Measurements from ENCODE around the gene RICTOR. TPM values are rescaled to one million over a fixed set of nuclear protein-coding genes. Genes with fewer than 3 reads are reported as not detected.

Gene RICTOR
- total RNA-seq, 1 experiment from 2014 or later = 7.3 TPM

DNA sequence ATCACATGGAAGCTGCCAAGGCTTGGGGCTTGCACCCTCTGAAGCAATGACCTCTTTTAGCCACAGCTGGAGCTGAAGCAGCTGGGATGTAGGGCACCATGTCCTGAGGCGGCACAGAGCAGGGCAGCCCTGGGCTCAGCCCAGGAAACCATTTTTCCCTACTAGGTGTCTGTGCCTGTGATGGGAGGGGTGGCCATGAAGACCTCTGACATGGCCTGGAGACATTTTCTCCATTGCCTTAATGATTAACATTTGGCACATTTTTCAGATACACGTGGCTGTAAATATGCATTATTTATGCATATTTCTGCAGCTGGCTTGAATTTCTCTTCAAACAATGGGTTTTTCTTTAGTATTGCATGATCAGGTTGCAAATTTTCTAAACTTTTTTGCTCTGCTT is 146.7 kb downstream of the RICTOR start:
- in situ Hi-C loops (cut with HindIII; ENCODE audit: low pct_unique_long_range_greater_than_20kb, low sequenced_read_pairs) = no loop called here
- no peak for DNase-seq (ENCODE audit: low read depth)

DNA sequence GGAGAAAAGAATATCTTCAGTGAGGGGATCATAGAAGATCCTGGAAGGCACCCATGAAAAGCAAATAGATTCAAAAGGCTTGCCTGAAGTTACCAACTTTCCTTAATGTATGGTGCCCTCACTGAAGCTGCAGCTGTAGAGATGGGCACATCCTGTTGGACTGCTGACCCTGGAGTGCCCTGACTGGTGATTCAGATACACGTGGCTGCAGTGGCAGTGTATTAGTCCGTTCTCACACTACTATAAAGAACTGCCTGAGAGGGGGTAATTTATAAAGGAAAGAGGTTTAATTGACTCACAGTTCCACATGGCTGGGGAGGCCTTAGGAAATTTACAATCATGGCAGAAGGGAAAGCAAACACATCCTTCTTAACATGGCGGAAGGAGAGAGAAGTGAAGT is 148.1 kb downstream of the RICTOR start:
- peak; percentile 4 for DNase-seq (ENCODE audit: low read depth)
- in situ Hi-C loops (cut with HindIII; ENCODE audit: low pct_unique_long_range_greater_than_20kb, low sequenced_read_pairs) = no loop called here

DNA sequence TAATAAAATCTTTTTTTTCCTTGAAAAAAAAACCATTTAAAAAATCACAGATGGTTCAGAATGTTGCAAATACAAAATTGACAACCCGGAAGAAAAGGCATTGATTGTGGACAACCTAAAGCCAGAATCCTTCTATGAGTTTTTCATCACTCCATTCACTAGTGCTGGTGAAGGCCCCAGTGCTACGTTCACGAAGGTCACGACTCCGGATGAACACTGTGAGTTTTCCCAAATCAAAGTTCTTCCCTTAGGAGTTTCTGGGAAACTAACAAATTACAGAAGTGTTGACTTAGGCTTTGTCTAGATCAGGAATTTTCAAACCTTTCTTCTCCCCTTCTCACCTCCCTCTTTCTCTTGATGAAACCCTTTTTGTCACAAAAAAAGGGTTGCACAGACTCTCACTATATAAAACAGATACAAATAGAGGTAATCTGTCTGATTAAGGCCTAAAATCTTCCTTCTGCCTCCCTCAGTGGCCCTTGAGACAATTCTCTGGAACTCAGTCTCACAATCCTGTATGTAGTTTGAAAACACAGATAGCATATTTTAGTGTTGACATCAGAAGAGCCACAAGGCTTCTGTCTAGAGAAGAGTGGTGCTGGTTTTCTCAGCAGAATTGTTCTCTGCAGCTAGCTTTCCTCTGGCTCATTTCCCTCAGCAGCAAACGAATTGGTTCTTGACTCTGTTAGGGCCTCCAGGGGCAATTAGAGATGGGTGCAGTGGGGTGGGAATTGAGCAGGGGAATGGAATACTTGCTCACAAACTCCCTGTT is 148.9 kb downstream of the RICTOR start:
- no peak for DNase-seq (ENCODE audit: low read depth)
- in situ Hi-C loops (cut with HindIII; ENCODE audit: low pct_unique_long_range_greater_than_20kb, low sequenced_read_pairs) = no loop called here

DNA sequence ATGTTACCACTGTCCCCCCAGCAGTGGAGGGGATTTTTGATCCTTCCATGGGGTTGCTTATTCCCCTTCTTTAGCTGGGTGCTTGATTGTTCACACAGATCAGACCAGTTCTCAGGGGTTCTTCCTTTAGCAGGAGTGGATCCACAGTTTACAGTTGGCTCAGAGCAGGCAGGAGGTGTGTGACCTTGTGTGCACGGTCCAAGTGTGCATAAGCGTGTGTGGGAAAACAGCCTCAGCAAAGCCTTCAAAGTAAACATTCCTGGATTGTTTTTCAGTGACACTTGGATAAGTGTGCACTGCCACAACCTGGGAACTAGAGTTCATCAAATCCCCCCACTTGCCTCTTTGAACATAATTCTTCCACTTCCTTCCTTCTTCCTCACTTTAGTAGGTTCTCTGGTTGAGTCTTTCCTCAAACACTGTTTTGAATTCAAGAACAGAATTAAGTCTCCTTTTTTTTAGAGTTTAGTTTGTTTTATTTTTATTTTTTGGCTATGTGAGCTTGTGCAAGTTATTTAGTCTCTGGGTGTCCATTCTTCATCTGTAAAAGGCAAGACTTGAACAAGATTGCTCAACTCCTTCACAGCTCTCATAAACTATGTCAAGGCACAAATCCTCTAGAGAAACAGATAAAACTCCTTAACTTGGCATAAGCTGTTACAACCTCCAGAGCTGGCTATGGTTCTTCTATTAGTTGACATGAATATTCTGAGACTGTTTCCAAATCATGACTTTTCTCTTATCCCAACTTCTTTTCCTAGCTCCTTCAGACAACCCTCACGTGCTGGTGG is 150.3 kb downstream of the RICTOR start:
- in situ Hi-C loops (cut with HindIII; ENCODE audit: low pct_unique_long_range_greater_than_20kb, low sequenced_read_pairs) = no loop called here
- no peak for DNase-seq (ENCODE audit: low read depth)

DNA sequence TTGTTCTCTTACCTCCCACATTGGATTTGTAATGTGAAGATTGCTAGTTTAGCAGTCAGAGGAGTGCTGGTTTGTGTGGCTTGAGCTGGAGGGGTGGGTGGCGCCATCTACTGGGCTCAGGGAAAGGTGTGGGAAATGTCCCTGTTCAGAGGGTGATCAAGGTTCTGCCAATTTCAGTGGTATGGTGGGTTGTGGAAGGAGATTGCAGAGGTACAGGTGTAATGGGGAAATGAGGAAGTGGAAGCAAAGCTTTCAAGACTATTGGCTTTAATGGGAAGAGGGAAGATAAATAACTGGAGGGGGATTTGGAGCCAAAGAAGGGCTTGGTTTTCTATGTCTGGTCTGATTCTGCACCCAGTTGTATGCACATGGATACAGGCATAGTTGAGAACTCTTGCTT is 152.0 kb downstream of the RICTOR start:
- peak; percentile 36 for DNase-seq (ENCODE audit: low read depth)
- in situ Hi-C loops (cut with HindIII; ENCODE audit: low pct_unique_long_range_greater_than_20kb, low sequenced_read_pairs) = no loop called here

DNA sequence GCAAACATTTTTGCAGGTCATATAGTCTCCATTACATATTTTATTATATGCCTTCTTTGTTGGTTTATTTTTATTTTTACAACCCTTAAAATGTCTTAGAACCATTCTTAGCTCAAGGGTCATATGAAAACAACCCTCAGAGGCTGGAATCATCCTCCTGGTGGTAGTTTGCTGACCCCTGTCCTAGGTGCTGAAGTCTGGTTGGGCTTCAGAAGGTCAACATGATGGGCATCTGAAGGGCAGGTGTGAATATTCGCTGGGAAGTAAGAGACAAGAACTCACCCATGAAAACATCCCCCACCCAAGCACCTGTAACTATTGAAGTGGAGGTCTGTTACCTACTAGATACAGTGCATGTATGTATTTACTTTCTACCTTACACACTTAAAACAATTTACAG is 153.0 kb downstream of the RICTOR start:
- in situ Hi-C loops (cut with HindIII; ENCODE audit: low pct_unique_long_range_greater_than_20kb, low sequenced_read_pairs) = no loop called here
- no peak for DNase-seq (ENCODE audit: low read depth)

DNA sequence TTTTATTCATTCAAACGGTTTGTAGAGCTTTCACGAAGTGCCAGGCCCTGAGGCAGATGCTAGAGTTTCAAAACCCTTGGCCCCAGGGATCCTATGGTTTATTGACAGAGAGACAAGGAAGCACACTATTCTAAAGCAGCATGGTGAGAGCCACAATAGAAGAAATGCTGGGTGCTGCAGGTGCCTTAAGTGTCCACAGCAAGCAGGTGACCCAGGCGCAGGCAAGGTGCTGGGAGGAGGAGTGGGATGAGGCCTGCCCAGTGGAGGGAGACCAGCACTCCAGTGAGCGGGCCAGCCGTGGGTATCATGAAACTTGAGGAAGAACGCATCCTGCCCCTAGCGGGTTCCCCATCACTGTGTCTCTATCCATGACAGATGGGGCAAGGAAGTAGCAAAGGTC is 157.4 kb downstream of the RICTOR start:
- in situ Hi-C loops (cut with HindIII; ENCODE audit: low pct_unique_long_range_greater_than_20kb, low sequenced_read_pairs) = no loop called here

DNA sequence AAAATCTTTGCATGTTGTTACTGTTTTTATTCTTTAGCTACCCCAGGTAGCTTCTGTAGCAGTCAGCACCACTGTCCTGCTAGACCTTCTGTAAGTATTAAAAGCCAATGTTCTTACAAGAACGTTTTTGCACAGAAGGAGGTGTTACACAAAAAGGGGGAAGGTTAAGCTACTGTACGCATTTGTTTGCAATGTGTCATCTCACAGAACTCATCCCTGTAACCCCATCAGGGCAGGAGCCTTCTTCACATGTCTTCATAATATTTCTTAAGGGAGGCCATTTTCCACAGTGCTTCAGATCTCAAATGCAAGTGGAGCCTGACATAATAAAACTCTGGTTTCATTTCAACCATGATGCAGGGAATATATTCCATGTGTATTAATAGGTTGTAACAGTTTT is 160.5 kb downstream of the RICTOR start:
- no peak for DNase-seq (ENCODE audit: low read depth)
- in situ Hi-C loops (cut with HindIII; ENCODE audit: low pct_unique_long_range_greater_than_20kb, low sequenced_read_pairs) = no loop called here

More for the DNA sequence above, 157.4 kb downstream of the RICTOR start:
- DNase-seq (ENCODE audit: low read depth) = no peak

DNA sequence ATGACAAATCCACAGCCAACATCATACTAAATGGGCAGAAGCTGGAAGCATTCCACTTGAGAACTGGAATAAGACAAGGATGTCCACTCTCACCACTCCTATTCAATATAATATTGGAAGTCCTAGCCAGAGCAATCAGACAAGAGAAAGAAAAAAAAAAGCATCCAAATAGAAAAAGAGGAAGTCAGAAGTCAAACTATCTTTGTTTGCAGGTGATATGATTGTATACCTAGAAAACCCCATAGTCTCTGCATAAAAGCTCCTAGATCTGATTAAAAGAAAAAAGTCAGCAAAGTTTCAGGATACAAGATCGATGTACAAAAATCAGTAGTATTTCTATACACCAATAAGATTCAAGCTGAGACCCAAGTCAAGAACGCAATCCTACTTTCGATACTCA is 162.3 kb downstream of the RICTOR start:
- no peak for DNase-seq (ENCODE audit: low read depth)
- in situ Hi-C loops (cut with HindIII; ENCODE audit: low pct_unique_long_range_greater_than_20kb, low sequenced_read_pairs) = no loop called here

DNA sequence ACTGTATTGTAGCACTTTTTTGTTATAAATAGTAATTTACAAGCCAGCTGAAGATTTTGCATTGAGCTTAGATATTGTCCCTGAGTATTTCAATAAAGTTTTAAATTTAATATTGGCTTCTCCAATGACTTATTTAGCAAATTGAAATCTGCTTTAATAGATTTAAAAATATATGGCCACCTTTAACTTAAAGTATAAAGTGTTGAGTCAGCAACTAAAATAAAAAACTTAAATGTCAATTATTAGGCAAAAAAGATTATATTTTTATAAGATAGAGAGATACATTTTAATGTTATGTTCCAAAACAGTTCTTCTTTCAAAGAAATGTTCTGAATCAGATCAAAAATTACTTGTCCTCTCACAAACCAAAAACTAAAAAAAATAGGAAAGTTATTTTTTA is 167.7 kb downstream of the RICTOR start:
- DNase-seq (ENCODE audit: low read depth) = no peak
- in situ Hi-C loops (cut with HindIII; ENCODE audit: low pct_unique_long_range_greater_than_20kb, low sequenced_read_pairs) = no loop called here

DNA sequence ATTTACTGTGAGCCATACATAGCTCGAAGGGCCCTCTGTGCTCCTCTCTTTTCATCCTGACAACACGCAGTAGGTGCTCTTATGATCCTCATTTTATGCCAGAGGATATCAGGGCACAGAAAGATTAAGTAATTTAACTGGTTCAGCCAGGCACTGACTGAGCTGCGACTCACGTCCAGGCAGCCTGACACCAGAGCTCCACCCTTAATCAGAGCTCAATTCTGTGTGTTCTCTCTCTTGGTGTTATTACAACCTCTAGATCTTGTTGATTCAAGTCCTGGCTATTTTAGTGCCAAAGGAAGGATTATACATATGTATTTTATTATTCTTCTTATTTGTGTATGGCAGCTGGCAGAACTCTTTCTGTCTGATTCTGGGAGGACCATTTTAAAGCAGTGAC is 168.7 kb downstream of the RICTOR start:
- in situ Hi-C loops (cut with HindIII; ENCODE audit: low pct_unique_long_range_greater_than_20kb, low sequenced_read_pairs) = no loop called here
- DNase-seq (ENCODE audit: low read depth) = no peak

DNA sequence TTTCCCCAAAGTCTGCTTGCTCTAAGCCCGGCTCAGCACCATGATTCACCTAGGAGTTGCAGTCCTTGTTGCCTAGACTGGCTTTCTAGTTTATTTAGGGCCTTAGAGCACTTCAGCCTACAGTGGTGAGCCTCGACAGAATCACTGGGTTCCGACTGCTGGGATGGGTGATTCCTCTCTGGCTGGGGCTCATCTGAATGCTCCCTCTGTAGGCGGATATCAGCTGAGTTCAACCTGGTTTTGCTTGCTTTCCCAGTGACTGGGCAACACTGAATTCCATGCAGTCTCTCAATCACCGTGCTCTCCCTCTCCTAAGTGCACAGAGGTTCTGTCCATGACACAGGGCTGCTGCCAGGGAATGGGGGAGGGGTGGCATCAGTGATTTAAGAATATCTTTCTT is 174.3 kb downstream of the RICTOR start:
- in situ Hi-C loops (cut with HindIII; ENCODE audit: low pct_unique_long_range_greater_than_20kb, low sequenced_read_pairs) = no loop called here
- DNase-seq (ENCODE audit: low read depth) = no peak

DNA sequence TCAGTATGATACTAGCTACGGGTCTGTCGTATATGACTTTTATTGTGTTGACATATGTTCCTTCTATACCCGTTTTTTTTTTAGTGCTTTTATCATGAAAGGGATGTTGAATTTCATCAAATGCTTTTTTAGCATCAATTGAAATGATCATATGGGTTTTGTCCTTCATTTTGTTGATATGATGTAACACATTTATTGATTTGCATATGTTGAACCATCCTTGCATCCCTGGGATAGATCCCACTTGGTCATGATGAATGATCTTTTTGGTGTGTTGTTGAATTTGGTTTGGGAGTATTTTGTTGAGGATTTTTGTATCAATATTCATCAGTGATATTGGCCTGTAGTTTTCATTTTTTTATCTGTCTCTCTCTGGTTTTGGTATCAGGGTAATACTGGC is 177.4 kb downstream of the RICTOR start:
- DNase-seq (ENCODE audit: low read depth) = no peak
- in situ Hi-C loops (cut with HindIII; ENCODE audit: low pct_unique_long_range_greater_than_20kb, low sequenced_read_pairs) = no loop called here

DNA sequence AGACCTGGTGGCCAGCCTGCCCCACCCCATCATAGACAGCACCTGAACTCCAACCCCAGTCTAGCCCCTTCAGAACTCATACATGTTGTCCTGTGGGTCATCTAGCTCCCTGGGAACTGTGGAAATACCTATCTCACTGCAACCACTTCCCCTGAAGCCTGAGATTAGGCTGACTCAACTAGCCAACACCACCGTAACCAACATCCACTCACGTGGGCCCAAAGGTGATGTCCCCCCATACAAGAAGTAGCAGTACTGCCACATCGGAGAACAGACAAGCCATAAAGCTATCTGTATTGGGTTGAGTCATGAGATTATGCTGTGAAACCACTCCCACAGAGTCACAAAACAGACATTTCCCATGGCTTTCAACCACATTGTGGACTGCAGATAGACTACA is 181.8 kb downstream of the RICTOR start:
- in situ Hi-C loops (cut with HindIII; ENCODE audit: low pct_unique_long_range_greater_than_20kb, low sequenced_read_pairs) = no loop called here
- no peak for DNase-seq (ENCODE audit: low read depth)

DNA sequence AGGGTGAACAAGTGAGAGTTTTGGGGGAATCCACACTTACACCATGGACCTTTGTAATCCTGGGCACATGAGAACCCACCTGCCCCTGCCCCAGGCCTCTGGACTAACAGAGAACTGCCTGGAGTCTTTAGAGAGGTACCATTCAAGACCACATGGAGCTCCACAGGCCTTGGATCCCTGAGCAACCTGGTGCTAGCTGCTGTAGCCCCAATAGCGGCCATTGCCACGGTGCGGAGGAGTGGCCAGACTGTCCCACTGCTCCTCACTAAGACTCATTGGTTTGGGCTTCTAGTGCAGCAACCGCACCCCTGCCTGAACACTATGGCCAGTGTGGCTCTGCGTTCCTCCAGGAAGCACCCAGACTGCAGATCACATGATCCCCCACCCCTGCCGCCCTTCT is 182.6 kb downstream of the RICTOR start:
- in situ Hi-C loops (cut with HindIII; ENCODE audit: low pct_unique_long_range_greater_than_20kb, low sequenced_read_pairs) = no loop called here
- no peak for DNase-seq (ENCODE audit: low read depth)

DNA sequence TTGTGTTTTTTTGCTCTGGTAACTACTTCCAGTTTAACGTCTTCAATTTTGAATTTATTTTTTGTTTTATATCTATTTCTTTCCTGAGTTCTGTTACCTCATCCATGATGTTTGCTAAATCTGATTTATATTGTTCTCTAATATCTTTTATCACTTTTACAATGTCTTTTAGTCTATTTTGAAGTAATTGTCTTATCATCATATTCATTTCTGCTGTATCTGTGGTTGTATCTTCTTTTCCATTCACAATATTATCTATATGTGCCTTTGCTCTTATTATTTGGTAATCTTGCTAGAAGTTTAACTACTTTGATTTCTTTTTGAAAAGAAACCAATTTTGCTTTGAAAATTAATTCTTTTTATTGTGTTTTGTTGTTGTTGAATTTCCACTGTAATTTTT is 184.8 kb downstream of the RICTOR start:
- in situ Hi-C loops (cut with HindIII; ENCODE audit: low pct_unique_long_range_greater_than_20kb, low sequenced_read_pairs) = no loop called here
- no peak for DNase-seq (ENCODE audit: low read depth)

DNA sequence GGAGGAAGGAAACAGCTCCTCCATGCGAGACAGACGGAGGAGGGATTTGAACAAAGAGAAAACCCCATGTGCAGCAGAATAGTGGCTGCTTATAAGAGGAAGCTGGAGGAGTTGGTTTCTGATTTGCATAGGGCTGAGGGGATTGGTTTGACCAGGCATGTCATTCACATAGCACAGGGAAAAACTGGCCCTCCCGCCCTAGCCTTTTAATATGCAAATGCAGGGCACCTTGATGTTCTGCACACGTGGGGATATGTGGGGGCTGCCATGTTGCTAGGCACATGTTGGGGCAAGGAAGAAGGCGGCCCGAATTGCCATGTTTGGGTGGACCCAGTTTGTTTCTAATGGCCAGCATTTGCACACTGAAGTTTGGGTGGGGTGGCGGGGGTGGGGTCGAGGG is 186.2 kb downstream of the RICTOR start:
- DNase-seq (ENCODE audit: low read depth) = no peak
- in situ Hi-C loops (cut with HindIII; ENCODE audit: low pct_unique_long_range_greater_than_20kb, low sequenced_read_pairs) = no loop called here

Data from Caki2 (cell line).